Osteoblast (primary cell): ENCODE measurements around the gene CAPZB. TPM values are rescaled to one million over a fixed set of nuclear protein-coding genes. Genes with fewer than 3 reads are reported as not detected.

ENCODE experiments used
- DNase-seq: peaks from one replicate; pipeline ENCODE4 v3.0.0; 2011; ENCODE audit warnings: low spot score, mixed read lengths; ENCODE audit not compliant: insufficient read length; ENCODE audit errors: missing footprints
- H2AFZ ChIP-seq: 2 replicates; pipeline ENCODE4 v1.6.0; 2011; ENCODE audit warnings: mild to moderate bottlenecking, low read length
- H3K27ac ChIP-seq: 2 replicates; pipeline ENCODE4 v1.5.1; 2011; ENCODE audit warnings: mild to moderate bottlenecking, low read depth, low read length, moderate library complexity
- H3K27me3 ChIP-seq: 2 replicates; pipeline ENCODE4 v1.6.0; 2012; ENCODE audit warnings: mild to moderate bottlenecking, control low read depth, inconsistent platforms, low read length, moderate library complexity; ENCODE audit not compliant: insufficient read depth
- H3K36me3 ChIP-seq: 2 replicates; pipeline ENCODE4 v1.5.1; 2011; ENCODE audit warnings: mild to moderate bottlenecking, low read length, control low read depth, moderate library complexity; ENCODE audit not compliant: insufficient read depth
- H3K4me1 ChIP-seq: 2 replicates; pipeline ENCODE4 v1.5.1; 2011; ENCODE audit warnings: mild to moderate bottlenecking, low read length, control low read depth, moderate library complexity; ENCODE audit not compliant: insufficient read depth
- H3K4me2 ChIP-seq: 2 replicates; pipeline ENCODE4 v1.6.0; 2011; ENCODE audit warnings: mild to moderate bottlenecking, low read length; ENCODE audit not compliant: insufficient read depth
- H3K4me3 ChIP-seq: fragments of 200-600 bp; sonication (generic); 3 replicates; pipeline ENCODE4 v1.5.1; 2012; ENCODE audit warnings: mild to moderate bottlenecking, low read length, inconsistent platforms; ENCODE audit not compliant: insufficient read depth
- H3K79me2 ChIP-seq: 2 replicates; pipeline ENCODE4 v1.6.0; 2012; ENCODE audit warnings: mild to moderate bottlenecking, low read length, control low read depth, inconsistent platforms; ENCODE audit not compliant: insufficient read depth
- H3K9me3 ChIP-seq: 2 replicates; pipeline ENCODE4 v1.5.1; 2011; ENCODE audit warnings: low read depth, low read length, control low read depth
- H4K20me1 ChIP-seq: 2 replicates; pipeline ENCODE4 v1.6.0; 2012; ENCODE audit warnings: mild to moderate bottlenecking, low read length, control low read depth; ENCODE audit not compliant: insufficient read depth
- CTCF ChIP-seq: IDR thresholded peaks from 2 replicates; pipeline ENCODE4 v1.5.1; 2011; ENCODE audit warnings: mild to moderate bottlenecking, low read depth, low read length, moderate library complexity; ENCODE audit errors: extremely low read depth
- total RNA-seq: library from RNA; depleted of rRNA; stranded (reverse); fragments of >200 nt; gene quantifications from 2 replicates; pipeline ENCODE4 v1.2.3, GENCODE V29; 2012

Gene CAPZB
- total RNA-seq, 1 donor: 217 TPM

- Histone ChIP-seq H4K20me1 (peaks cover 53% of the 10 kb centered on the region), H3K4me3 (no peak overlapping the region), H3K9me3 (no peaks in the 10 kb centered on the region), H3K27me3 (no peaks in the 10 kb centered on the region), H2AFZ (no peak overlapping the region), H3K36me3 (peaks cover 58% of the 10 kb centered on the region), H3K4me1 (no peaks in the 10 kb centered on the region), H3K4me2 (no peak overlapping the region), H3K79me2 (peaks cover 56% of the 10 kb centered on the region), H3K27ac (no peak overlapping the region)
- DNase-seq: peak; percentile 53
- TF ChIP-seq CTCF: no peak
These were observed 129.1 kb downstream of the CAPZB start for GRCh38 chr1:19356266-19356665.

DNA sequence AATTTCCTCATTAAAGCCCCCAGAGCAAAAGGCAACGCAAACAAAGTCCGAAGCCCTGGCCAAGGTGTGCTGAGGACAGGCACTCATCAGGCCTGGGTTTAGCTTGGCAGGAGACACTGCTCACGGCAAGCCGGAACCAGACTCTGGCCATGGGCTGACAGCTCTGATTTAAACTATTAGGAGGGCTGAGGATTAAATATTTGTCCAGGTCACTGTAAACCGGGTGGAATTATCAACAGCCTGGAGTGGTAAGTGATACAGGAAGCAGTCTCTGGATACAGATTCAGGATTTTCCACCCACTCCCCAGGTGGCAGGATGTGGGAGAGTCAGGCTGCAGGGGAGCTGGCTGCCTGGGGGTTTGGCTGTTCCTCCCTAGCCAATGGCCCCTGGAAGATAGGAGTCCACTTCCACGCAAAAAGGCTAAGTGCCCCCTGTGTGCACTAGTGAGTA is 130.8 kb downstream of the CAPZB start:
- no peak overlapping the region for H3K4me2 ChIP-seq
- no peaks in the 10 kb centered on the region for H3K4me1 ChIP-seq
- H3K79me2 ChIP-seq: peaks cover 39% of the 10 kb centered on the region
- H3K4me3 ChIP-seq: no peak overlapping the region
- no peaks in the 10 kb centered on the region for H3K9me3 ChIP-seq
- peaks cover 65% of the 10 kb centered on the region for H3K36me3 ChIP-seq
- no peak for TF ChIP-seq CTCF
- peak; percentile 74 for DNase-seq
- H4K20me1 ChIP-seq: peaks cover 40% of the 10 kb centered on the region
- H2AFZ ChIP-seq: no peak overlapping the region
- H3K27ac ChIP-seq: no peak overlapping the region
- H3K27me3 ChIP-seq: no peaks in the 10 kb centered on the region

GRCh38 chr1:19353596-19353995 is 131.7 kb downstream of the CAPZB start:
- TF ChIP-seq CTCF: no peak
- Histone ChIP-seq H3K27ac (no peak overlapping the region), H3K27me3 (no peaks in the 10 kb centered on the region), H3K4me2 (no peak overlapping the region), H3K36me3 (peaks cover 71% of the 10 kb centered on the region), H3K79me2 (peaks cover 31% of the 10 kb centered on the region), H3K4me1 (no peaks in the 10 kb centered on the region), H3K4me3 (no peak overlapping the region), H4K20me1 (peaks cover 35% of the 10 kb centered on the region), H2AFZ (no peak overlapping the region), H3K9me3 (no peaks in the 10 kb centered on the region)
- DNase-seq: no peak

- H3K27me3 ChIP-seq: no peaks in the 10 kb centered on the region
- no peak overlapping the region for H3K27ac ChIP-seq
- peaks cover 26% of the 10 kb centered on the region for H3K79me2 ChIP-seq
- no peak overlapping the region for H3K4me3 ChIP-seq
- no peak overlapping the region for H2AFZ ChIP-seq
- TF ChIP-seq CTCF: no peak
- no peak overlapping the region for H3K4me2 ChIP-seq
- no peaks in the 10 kb centered on the region for H3K4me1 ChIP-seq
- peaks cover 28% of the 10 kb centered on the region for H4K20me1 ChIP-seq
- no peak for DNase-seq
- peaks cover 79% of the 10 kb centered on the region for H3K36me3 ChIP-seq
- no peaks in the 10 kb centered on the region for H3K9me3 ChIP-seq
These were observed 132.5 kb downstream of the CAPZB start for GRCh38 chr1:19352839-19353238.
